ENCODE data around the gene SOWAHD. TPM values are rescaled to one million over a fixed set of nuclear protein-coding genes. Genes with fewer than 3 reads are reported as not detected.

SOWAHD gene
- total RNA-seq, 1 donor from 2014 or later = not detected

DNA sequence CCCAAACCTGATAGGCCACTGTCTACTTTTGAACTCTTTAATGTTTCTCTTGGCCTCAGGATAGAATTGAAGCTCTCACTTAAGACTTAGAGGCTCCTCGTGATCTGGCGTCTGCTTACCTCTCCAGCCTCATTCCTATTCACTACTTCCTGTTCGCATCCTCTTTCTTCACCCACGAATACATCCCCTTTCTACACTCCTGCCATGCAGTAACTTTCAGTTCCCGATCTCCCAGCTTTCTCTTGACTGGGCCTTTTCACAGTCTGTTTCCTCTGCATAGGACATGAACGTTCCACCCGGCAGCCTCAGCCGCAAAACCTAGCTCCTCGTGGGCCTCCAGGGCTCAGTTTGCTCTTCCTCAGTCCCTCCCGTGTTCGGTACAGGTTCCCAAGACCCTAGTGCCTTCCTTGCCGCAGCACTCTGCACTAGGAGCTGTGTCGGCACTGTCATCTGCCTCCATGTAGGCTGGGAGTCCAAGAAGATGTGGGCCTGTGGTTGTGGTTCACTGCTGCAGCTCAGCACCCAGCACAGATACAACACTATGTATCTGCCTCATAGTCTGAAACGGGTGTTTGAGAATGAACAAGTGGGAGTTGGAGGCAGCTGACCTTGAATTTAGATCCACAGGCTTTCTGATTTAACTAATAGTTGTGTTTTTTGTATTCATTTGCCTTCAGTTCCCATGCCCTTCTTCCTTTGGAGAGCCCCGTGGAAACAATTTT lies 17.3 kb downstream of the SOWAHD start:
- no peak overlapping the region for H3K4me3 ChIP-seq
- H3K27ac ChIP-seq = no peak overlapping the region
- no peak for DNase-seq (ENCODE audit: extremely low spot score in 2 of 2)
- H3K36me3 ChIP-seq = no peaks in the 10 kb centered on the region
- no peaks in the 10 kb centered on the region for H3K9me3 ChIP-seq
- TF ChIP-seq POLR2A (IDR thresholded peaks at IDR 0.05) = no peak
- H3K27me3 ChIP-seq = no peaks in the 10 kb centered on the region
- intact Hi-C loops (cut with DNase I) = no loop called here
- H3K4me1 ChIP-seq = no peaks in the 10 kb centered on the region

GRCh38 chrX:119778829-119779228 lies 20.4 kb downstream of the SOWAHD start:
- no peaks in the 10 kb centered on the region for H3K4me1 ChIP-seq
- TF ChIP-seq POLR2A (IDR thresholded peaks at IDR 0.05) (no peak), POLR2AphosphoS5 (IDR thresholded peaks at IDR 0.05; ENCODE audit: insufficient read depth in 1 of 2, low read depth in 1 of 2) (no peak)
- TF ChIP-seq, protein P1, sequence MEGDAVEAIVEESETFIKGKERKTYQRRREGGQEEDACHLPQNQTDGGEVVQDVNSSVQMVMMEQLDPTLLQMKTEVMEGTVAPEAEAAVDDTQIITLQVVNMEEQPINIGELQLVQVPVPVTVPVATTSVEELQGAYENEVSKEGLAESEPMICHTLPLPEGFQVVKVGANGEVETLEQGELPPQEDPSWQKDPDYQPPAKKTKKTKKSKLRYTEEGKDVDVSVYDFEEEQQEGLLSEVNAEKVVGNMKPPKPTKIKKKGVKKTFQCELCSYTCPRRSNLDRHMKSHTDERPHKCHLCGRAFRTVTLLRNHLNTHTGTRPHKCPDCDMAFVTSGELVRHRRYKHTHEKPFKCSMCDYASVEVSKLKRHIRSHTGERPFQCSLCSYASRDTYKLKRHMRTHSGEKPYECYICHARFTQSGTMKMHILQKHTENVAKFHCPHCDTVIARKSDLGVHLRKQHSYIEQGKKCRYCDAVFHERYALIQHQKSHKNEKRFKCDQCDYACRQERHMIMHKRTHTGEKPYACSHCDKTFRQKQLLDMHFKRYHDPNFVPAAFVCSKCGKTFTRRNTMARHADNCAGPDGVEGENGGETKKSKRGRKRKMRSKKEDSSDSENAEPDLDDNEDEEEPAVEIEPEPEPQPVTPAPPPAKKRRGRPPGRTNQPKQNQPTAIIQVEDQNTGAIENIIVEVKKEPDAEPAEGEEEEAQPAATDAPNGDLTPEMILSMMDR (IDR thresholded peaks at IDR 0.05) = no peak
- no peak overlapping the region for H3K27ac ChIP-seq
- H3K9me3 ChIP-seq = no peaks in the 10 kb centered on the region
- DNase-seq (ENCODE audit: extremely low spot score in 2 of 2) = no peak
- no peaks in the 10 kb centered on the region for H3K27me3 ChIP-seq
- no peaks in the 10 kb centered on the region for H3K36me3 ChIP-seq
- intact Hi-C loops (cut with DNase I) = no loop called here
- H3K4me3 ChIP-seq = no peak overlapping the region

- no peaks in the 10 kb centered on the region for H3K9me3 ChIP-seq
- H3K27ac ChIP-seq = no peak overlapping the region
- peaks cover 8% of the 10 kb centered on the region for H3K4me1 ChIP-seq
- no peak for DNase-seq (ENCODE audit: extremely low spot score in 2 of 2)
- H3K4me3 ChIP-seq = no peak overlapping the region
- no peaks in the 10 kb centered on the region for H3K27me3 ChIP-seq
- intact Hi-C loops (cut with DNase I) = no loop called here
- no peaks in the 10 kb centered on the region for H3K36me3 ChIP-seq
- TF ChIP-seq, protein P1 (IDR thresholded peaks at IDR 0.05) = no peak
- no peak for TF ChIP-seq POLR2AphosphoS5 (IDR thresholded peaks at IDR 0.05; ENCODE audit: insufficient read depth in 1 of 2, low read depth in 1 of 2)
- TF ChIP-seq POLR2A (IDR thresholded peaks at IDR 0.05) = no peak
Observed at GRCh38 chrX:119783026-119783425, 24.6 kb downstream of the SOWAHD start.

- Histone ChIP-seq H3K27ac (no peak overlapping the region), H3K36me3 (no peaks in the 10 kb centered on the region), H3K9me3 (no peaks in the 10 kb centered on the region), H3K4me3 (no peak overlapping the region), H3K4me1 (peaks cover 26% of the 10 kb centered on the region), H3K27me3 (no peaks in the 10 kb centered on the region)
- DNase-seq (ENCODE audit: extremely low spot score in 2 of 2) = no peak
- TF ChIP-seq, protein P1 (IDR thresholded peaks at IDR 0.05) = no peak
- no peak for TF ChIP-seq POLR2AphosphoS5 (IDR thresholded peaks at IDR 0.05; ENCODE audit: insufficient read depth in 1 of 2, low read depth in 1 of 2)
- TF ChIP-seq POLR2A (IDR thresholded peaks at IDR 0.05) = no peak
- intact Hi-C loops (cut with DNase I) = no loop called here
Observed at GRCh38 chrX:119784747-119785446, 26.5 kb downstream of the SOWAHD start.

DNA sequence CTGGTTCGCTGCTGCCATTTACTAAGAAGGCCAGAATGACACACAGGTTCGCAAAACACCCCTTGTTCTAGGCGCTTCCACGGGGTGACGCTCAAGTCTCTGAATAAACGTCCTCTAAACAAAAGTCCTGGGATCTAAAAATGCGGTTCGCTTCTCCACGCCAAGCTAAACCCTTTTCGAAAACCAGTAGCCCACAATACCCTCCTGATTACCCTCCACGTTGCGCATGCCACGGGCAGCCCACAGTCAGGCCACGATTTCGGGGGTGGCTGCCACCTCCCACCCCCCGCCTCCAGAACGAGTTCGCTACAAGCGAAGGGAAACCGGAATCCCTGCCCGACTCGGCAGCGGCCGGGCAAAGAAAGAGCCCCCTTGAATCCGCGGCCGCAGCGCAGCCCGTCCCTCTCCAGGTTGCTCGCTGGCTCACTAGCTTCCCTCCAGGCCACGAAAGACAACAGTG lies 32.6 kb downstream of the SOWAHD start:
- Histone ChIP-seq H3K36me3 (no peaks in the 10 kb centered on the region), H3K27ac (peak overlapping the region; percentile 91), H3K4me1 (peaks cover 36% of the 10 kb centered on the region), H3K4me3 (peak overlapping the region; percentile 47 to 48), H3K9me3 (no peaks in the 10 kb centered on the region), H3K27me3 (no peaks in the 10 kb centered on the region)
- intact Hi-C loops (cut with DNase I) = no loop called here
- no peak for DNase-seq (ENCODE audit: extremely low spot score in 2 of 2)
- TF ChIP-seq POLR2A (IDR thresholded peaks at IDR 0.05) = no peak
- no peak for TF ChIP-seq POLR2AphosphoS5 (IDR thresholded peaks at IDR 0.05; ENCODE audit: insufficient read depth in 1 of 2, low read depth in 1 of 2)
- TF ChIP-seq, protein P1 (IDR thresholded peaks at IDR 0.05) = no peak

Data from vagina (tissue), 2 donors.